Neuron (in vitro differentiated cells): ENCODE data around the gene SLC12A5.

ENCODE experiments used
- H2AFZ ChIP-seq: one replicate; pipeline ENCODE4 v1.6.1; 2013; ENCODE audit warnings: low read depth, mild to moderate bottlenecking, inconsistent platforms, low read length, moderate library complexity
- H3K27me3 ChIP-seq: one replicate; pipeline ENCODE4 v1.6.1; 2013; ENCODE audit warnings: low read length; ENCODE audit not compliant: insufficient read depth
- H3K36me3 ChIP-seq: one replicate; pipeline ENCODE4 v1.6.1; 2013; ENCODE audit warnings: low read length; ENCODE audit not compliant: insufficient read depth
- H3K4me1 ChIP-seq: one replicate; pipeline ENCODE4 v1.6.1; 2013; ENCODE audit warnings: low read length; ENCODE audit not compliant: insufficient read depth
- H3K4me3 ChIP-seq: 2 replicates; pipeline ENCODE4 v1.5.1; 2013; ENCODE audit warnings: mild to moderate bottlenecking, low read length, moderate library complexity
- H3K9me3 ChIP-seq: one replicate; pipeline ENCODE4 v1.6.1; 2013; ENCODE audit warnings: low read length

Gene SLC12A5

DNA sequence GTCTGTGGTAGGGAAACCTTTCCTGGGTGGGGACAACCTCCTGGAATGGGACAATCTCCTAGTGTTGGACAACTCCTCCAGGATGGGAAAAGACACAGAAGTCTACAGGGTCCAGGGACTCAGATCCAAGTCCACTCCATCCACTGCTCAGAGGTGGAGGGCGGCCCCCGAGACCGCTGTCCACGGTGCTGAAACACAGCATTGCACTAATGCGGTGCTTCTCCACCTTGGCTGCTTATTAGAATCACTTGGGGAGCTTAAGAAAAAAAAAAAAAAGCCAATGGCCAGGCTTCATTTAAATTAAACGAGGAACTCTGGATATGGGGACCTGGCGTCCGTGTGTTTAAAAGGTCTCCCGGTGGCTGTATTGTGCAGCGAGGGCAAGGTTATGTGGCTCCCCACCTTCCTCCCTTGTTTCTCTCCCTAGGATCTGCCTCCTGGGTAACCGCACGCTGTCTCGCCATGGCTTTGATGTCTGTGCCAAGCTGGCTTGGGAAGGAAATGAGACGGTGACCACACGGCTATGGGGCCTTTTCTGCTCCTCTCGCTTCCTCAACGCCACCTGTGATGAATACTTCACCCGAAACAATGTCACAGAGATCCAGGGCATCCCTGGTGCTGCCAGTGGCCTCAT is 12.0 kb downstream of the SLC12A5 start:
- H3K27me3 ChIP-seq = no peaks in the 10 kb centered on the region
- H3K4me3 ChIP-seq = no peak overlapping the region
- H2AFZ ChIP-seq = no peak overlapping the region
- no peaks in the 10 kb centered on the region for H3K9me3 ChIP-seq
- no peaks in the 10 kb centered on the region for H3K4me1 ChIP-seq
- H3K36me3 ChIP-seq = no peaks in the 10 kb centered on the region

- H3K9me3 ChIP-seq = no peaks in the 10 kb centered on the region
- H3K27me3 ChIP-seq = no peaks in the 10 kb centered on the region
- H3K4me3 ChIP-seq = no peak overlapping the region
- no peaks in the 10 kb centered on the region for H3K4me1 ChIP-seq
- no peaks in the 10 kb centered on the region for H3K36me3 ChIP-seq
- no peak overlapping the region for H2AFZ ChIP-seq
These were observed 14.5 kb downstream of the SLC12A5 start for GRCh38 chr20:46043556-46043955.

GRCh38 chr20:46044896-46045295 is 15.9 kb downstream of the SLC12A5 start:
- H3K4me3 ChIP-seq = no peak overlapping the region
- H3K27me3 ChIP-seq = no peaks in the 10 kb centered on the region
- H3K4me1 ChIP-seq = no peaks in the 10 kb centered on the region
- no peaks in the 10 kb centered on the region for H3K36me3 ChIP-seq
- no peaks in the 10 kb centered on the region for H3K9me3 ChIP-seq
- H2AFZ ChIP-seq = no peak overlapping the region

DNA sequence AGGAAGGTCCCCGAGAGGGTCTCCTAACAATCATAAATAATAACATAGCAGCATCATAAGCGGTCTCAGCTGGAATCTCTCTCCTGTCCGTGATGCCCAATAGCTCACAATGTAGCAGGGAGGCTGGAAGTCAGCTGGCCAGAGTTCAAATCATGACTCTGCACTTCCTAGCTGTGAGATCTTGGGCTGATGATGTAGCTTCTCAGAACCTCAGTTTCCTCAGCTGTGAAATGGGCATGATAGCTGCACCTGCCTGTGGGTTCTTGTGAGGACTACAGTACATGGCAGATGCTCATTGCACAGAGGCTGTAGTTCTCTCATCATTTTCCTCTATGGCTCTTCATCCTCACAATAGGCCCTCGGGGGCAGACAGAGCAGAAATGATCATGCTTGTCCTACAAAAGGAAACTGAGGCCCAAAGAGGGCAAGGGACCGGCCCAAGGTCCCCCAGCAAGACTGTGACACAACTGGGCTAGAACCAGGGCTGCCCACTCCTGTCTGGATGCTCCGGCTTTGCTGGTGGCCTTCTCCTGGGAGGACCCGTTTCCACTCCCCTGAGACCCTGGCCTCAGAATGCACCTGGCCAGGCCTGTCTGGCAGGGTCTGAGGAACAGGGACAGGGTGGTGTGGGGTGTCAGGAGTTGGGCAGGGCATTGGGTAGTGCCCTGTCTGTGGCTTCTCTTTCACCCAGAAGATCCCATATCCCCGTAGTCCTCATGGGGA is 17.7 kb downstream of the SLC12A5 start:
- Histone ChIP-seq H3K27me3 (no peaks in the 10 kb centered on the region), H3K9me3 (no peaks in the 10 kb centered on the region), H3K4me1 (no peaks in the 10 kb centered on the region)

DNA sequence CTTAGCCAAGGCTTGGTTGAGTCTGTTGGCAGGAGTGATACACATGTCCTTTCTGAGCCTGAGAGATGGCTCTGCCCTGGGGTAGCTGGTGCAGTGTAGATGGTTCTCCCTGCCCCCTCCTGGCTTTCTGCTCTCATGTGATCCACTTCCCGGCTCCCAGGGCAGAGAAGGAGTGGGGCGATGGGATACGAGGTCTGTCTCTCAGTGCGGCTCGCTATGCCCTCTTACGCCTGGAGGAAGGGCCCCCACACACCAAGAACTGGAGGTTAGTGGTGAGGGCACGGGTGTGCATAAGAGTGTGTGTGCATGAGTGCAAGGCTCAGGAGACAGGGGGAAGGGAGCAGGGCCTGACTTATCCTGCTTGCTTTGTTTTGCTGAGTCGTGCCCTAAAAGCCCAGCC is 18.8 kb downstream of the SLC12A5 start:
- Histone ChIP-seq H3K4me1 (no peaks in the 10 kb centered on the region), H3K4me3 (no peak overlapping the region), H3K27me3 (no peaks in the 10 kb centered on the region), H2AFZ (no peak overlapping the region), H3K9me3 (no peaks in the 10 kb centered on the region), H3K36me3 (no peaks in the 10 kb centered on the region)

More for the DNA sequence above, 17.7 kb downstream of the SLC12A5 start:
- Histone ChIP-seq H2AFZ (no peak overlapping the region), H3K36me3 (no peaks in the 10 kb centered on the region), H3K4me3 (no peak overlapping the region)

DNA sequence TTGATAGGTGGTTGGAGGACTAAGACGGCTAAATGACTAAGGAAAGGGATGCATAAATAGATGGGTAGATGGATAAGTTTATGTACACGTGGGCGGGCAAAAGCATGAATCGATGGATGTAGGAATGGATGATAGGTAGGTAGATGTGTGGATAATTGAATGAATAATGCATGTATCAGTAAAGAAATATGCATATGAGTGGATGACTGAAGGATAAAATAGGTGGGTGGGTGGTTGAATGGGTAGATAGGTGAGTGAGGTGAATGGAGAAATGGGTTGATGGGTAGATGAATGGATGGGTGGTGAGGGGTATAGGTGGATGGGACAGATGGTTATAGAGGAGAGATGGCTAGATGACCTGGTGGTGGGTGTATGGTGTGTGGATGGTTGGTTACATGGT is 20.2 kb downstream of the SLC12A5 start:
- no peaks in the 10 kb centered on the region for H3K27me3 ChIP-seq
- H3K4me1 ChIP-seq = no peaks in the 10 kb centered on the region
- H3K9me3 ChIP-seq = no peaks in the 10 kb centered on the region
- no peak overlapping the region for H3K4me3 ChIP-seq
- H2AFZ ChIP-seq = no peak overlapping the region
- no peaks in the 10 kb centered on the region for H3K36me3 ChIP-seq

DNA sequence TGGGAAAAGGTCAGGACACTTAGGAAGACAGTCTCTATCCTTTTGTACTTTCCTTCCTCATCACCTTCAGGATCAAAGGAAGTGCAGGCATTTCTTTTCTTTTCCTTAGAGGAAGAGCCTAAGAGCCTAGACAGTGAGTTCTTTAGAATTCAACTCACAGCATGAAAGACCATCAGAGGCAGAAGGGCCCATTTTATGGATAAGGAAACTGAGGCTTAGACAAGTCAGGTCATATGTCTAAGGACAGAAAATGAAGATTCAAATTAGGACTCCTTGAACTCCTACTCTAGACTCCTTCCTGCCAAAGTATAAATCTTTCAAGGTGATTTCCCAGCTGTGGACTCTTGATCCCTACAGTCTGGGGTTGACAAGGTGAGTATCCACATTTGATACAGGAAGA is 20.8 kb downstream of the SLC12A5 start:
- no peaks in the 10 kb centered on the region for H3K4me1 ChIP-seq
- H3K9me3 ChIP-seq = no peaks in the 10 kb centered on the region
- H3K4me3 ChIP-seq = no peak overlapping the region
- H2AFZ ChIP-seq = no peak overlapping the region
- H3K36me3 ChIP-seq = no peaks in the 10 kb centered on the region
- no peaks in the 10 kb centered on the region for H3K27me3 ChIP-seq

DNA sequence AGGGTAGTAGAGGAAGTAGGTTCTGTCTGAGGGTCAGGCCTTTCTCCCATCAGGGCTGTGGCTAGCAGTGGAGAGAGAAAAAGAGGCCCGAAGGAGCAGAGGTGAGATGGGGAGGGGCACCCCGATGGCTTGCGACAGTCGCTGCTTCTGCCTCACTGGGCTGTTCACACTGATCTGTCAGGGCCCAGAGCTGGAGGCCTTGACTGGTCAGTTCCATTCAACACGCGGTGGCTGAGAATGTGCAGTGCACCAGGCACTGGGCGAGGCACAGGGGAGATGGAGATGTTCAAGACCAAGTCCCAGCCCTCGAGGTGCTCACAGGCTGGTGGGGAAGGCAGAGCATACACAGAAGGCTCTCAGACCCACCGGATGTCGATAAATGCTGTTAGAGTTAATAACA is 21.4 kb downstream of the SLC12A5 start:
- Histone ChIP-seq H3K4me1 (no peaks in the 10 kb centered on the region), H3K36me3 (no peaks in the 10 kb centered on the region), H3K9me3 (no peaks in the 10 kb centered on the region), H2AFZ (no peak overlapping the region), H3K27me3 (no peaks in the 10 kb centered on the region), H3K4me3 (no peak overlapping the region)

DNA sequence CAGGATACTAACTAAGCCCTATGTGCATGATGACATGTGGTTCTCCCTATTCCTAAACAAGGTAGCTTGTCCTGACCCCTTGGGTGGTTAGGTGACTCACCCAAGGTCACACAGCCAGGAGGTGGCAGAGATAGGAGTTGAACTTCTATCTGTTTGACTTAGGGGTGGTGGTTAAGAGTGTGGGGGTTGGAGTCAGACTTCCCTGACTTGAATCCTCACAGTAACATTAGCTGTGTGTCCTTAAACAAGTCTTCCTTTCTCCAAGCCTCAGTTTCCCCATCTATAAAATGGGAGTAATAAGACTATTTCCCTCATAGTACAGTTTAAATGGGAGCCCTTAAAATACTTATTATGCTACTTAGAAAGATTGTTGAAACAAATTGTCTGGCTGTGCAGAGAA is 21.9 kb downstream of the SLC12A5 start:
- Histone ChIP-seq H3K4me1 (no peaks in the 10 kb centered on the region), H3K4me3 (no peak overlapping the region), H2AFZ (no peak overlapping the region), H3K36me3 (no peaks in the 10 kb centered on the region), H3K27me3 (no peaks in the 10 kb centered on the region), H3K9me3 (no peaks in the 10 kb centered on the region)

GRCh38 chr20:46051556-46052308 is 22.7 kb downstream of the SLC12A5 start:
- Histone ChIP-seq H3K4me3 (no peak overlapping the region), H3K27me3 (no peaks in the 10 kb centered on the region), H3K4me1 (no peaks in the 10 kb centered on the region), H3K9me3 (no peaks in the 10 kb centered on the region), H2AFZ (no peak overlapping the region), H3K36me3 (no peaks in the 10 kb centered on the region)

GRCh38 chr20:46053416-46053815 is 24.4 kb downstream of the SLC12A5 start:
- H3K4me1 ChIP-seq = no peaks in the 10 kb centered on the region
- H3K27me3 ChIP-seq = no peaks in the 10 kb centered on the region
- no peaks in the 10 kb centered on the region for H3K36me3 ChIP-seq
- peaks cover 3% of the 10 kb centered on the region for H3K9me3 ChIP-seq
- no peak overlapping the region for H2AFZ ChIP-seq
- H3K4me3 ChIP-seq = no peak overlapping the region

DNA sequence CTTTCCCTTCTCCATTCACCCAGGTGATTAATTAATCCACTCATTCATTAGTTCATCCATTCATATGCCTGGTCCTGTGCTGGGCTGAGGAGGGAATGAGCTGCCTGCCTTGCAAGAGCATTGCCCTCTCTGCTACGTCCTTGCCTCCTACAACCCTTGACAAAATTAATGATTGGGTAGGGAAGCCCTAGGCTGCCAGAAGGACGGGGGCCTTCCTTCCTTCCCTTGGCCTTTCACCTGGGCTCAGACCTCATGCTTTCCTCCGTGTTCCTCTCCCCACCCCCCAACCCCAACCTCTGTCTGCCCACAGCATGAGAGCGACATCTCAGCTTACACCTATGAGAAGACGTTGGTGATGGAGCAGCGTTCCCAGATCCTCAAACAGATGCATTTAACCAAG is 25.6 kb downstream of the SLC12A5 start:
- peaks cover 5% of the 10 kb centered on the region for H3K9me3 ChIP-seq
- H3K4me1 ChIP-seq = no peaks in the 10 kb centered on the region
- peaks cover 3% of the 10 kb centered on the region for H3K36me3 ChIP-seq
- H3K27me3 ChIP-seq = no peaks in the 10 kb centered on the region
- no peak overlapping the region for H2AFZ ChIP-seq
- H3K4me3 ChIP-seq = no peak overlapping the region

GRCh38 chr20:46055269-46055668 is 26.3 kb downstream of the SLC12A5 start:
- Histone ChIP-seq H3K36me3 (peaks cover 4% of the 10 kb centered on the region), H3K4me1 (no peaks in the 10 kb centered on the region), H3K27me3 (no peaks in the 10 kb centered on the region), H3K4me3 (no peak overlapping the region), H2AFZ (no peak overlapping the region), H3K9me3 (peaks cover 5% of the 10 kb centered on the region)
